ENCODE results near the gene ZNF474. TPM values are rescaled to one million over a fixed set of nuclear protein-coding genes. Genes with fewer than 3 reads are reported as not detected.

The ZNF474 gene
- total and polyA plus RNA-seq, 8 donors, result 0.53 to 4.0 (median 2.2) TPM; not detected in 1

DNA sequence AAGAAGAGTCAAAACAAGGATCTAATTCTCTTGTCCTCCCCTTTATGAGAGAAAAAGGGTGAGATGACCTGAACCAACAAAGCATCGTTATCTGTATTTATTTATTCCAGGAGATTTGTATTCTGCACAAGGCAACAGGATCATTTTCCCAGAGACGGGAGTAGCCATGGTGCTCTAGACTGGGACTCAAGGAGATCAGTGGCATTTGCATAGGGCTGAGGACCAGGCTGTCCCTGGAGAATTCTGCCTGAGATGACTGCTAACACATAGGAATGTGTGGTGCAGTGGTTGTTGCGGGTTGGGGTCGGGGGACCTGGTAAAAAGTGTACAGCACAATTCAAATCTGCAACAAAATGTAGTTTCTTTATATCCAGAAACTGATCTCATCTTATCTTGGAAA is 22.3 kb upstream of the ZNF474 start:
- ATAC-seq, result no peak
- Histone ChIP-seq H3K27ac (no peak overlapping the region), H3K4me1 (no peaks in the 10 kb centered on the region), H3K4me3 (no peak overlapping the region), H3K36me3 (no peaks in the 10 kb centered on the region), H3K9me3 (no peaks in the 10 kb centered on the region), H3K27me3 (no peaks in the 10 kb centered on the region)
- DNase-seq, result no peak
- TF ChIP-seq, protein P1, sequence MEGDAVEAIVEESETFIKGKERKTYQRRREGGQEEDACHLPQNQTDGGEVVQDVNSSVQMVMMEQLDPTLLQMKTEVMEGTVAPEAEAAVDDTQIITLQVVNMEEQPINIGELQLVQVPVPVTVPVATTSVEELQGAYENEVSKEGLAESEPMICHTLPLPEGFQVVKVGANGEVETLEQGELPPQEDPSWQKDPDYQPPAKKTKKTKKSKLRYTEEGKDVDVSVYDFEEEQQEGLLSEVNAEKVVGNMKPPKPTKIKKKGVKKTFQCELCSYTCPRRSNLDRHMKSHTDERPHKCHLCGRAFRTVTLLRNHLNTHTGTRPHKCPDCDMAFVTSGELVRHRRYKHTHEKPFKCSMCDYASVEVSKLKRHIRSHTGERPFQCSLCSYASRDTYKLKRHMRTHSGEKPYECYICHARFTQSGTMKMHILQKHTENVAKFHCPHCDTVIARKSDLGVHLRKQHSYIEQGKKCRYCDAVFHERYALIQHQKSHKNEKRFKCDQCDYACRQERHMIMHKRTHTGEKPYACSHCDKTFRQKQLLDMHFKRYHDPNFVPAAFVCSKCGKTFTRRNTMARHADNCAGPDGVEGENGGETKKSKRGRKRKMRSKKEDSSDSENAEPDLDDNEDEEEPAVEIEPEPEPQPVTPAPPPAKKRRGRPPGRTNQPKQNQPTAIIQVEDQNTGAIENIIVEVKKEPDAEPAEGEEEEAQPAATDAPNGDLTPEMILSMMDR (IDR thresholded peaks at IDR 0.05), result no peak
- intact Hi-C loops (cut with DNase I), result no loop called here

DNA sequence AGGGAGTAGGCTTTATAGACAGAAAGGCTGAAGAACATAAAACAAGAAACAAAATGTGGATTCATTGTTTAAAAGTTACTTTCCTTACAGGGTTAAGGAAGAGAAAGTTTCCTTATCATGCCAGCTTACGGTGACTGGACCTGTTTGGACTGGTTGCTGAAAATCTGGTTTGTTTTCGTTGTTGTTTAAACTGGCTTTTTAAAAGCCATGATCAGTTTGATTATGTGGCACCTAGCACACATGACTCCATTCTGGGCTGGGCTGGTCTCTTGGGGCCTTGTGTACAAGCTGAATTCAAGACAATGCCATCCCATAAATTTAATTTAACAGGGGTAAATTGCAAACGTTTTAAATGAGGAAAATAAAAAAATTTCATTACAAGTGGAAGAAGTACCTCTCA is 18.4 kb upstream of the ZNF474 start:
- Histone ChIP-seq H3K9me3 (no peaks in the 10 kb centered on the region), H3K27me3 (no peaks in the 10 kb centered on the region), H3K4me3 (no peak overlapping the region), H3K27ac (no peak overlapping the region), H3K36me3 (no peaks in the 10 kb centered on the region), H3K4me1 (no peaks in the 10 kb centered on the region)
- ATAC-seq (no peak), DNase-seq (no peak)
- intact Hi-C loops (cut with DNase I), result no loop called here
- TF ChIP-seq, protein P1 (IDR thresholded peaks at IDR 0.05), result no peak

DNA sequence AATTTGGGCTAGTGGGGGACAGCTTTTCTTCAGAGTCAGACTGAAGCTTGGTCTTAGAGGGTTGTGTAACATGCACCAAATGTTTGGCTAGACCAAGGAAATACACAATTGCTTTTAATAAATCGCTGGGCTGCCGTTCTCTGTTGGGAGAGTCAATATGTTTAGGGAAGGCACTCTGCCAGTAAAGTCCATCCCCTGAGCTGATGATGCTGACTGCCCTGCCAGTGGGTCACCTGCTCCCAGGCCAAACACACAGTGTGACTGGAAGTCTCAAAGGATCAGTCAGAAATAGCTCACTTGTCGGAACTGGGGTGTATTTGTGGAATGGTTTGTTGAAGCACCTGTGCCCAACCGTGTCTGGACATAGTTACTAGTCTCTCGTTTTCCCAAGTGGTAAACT is 17.9 kb upstream of the ZNF474 start:
- no peaks in the 10 kb centered on the region for H3K36me3 ChIP-seq
- intact Hi-C loops (cut with DNase I), result no loop called here
- H3K4me1 ChIP-seq, result no peaks in the 10 kb centered on the region
- DNase-seq (no peak), ATAC-seq (no peak)
- TF ChIP-seq, protein P1 (IDR thresholded peaks at IDR 0.05), result no peak
- no peaks in the 10 kb centered on the region for H3K9me3 ChIP-seq
- H3K27ac ChIP-seq, result no peak overlapping the region
- H3K4me3 ChIP-seq, result no peak overlapping the region
- H3K27me3 ChIP-seq, result no peaks in the 10 kb centered on the region

DNA sequence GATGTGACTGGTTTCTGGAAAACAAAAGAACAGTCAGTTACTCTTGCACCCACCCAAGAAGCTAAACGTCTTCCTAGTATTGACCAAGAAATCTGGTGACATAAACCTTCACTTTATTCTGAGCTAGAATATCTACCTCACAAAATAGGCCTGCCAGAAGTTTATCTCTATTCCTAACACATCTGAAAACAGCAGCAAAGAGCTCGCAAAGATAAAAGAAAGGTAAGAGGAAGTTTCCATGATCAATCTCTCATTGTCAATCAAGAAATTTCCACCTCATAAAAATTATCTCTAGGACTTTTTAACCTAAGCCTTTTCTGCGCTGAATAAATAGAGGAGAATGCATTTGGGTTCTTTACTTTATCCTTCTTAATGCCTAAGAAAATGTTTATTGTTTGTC is 17.3 kb upstream of the ZNF474 start:
- no peaks in the 10 kb centered on the region for H3K27me3 ChIP-seq
- ATAC-seq (no peak), DNase-seq (no peak)
- no peak overlapping the region for H3K27ac ChIP-seq
- TF ChIP-seq, protein P1 (IDR thresholded peaks at IDR 0.05), result no peak
- intact Hi-C loops (cut with DNase I), result no loop called here
- no peaks in the 10 kb centered on the region for H3K9me3 ChIP-seq
- no peak overlapping the region for H3K4me3 ChIP-seq
- H3K4me1 ChIP-seq, result no peaks in the 10 kb centered on the region
- no peaks in the 10 kb centered on the region for H3K36me3 ChIP-seq

DNA sequence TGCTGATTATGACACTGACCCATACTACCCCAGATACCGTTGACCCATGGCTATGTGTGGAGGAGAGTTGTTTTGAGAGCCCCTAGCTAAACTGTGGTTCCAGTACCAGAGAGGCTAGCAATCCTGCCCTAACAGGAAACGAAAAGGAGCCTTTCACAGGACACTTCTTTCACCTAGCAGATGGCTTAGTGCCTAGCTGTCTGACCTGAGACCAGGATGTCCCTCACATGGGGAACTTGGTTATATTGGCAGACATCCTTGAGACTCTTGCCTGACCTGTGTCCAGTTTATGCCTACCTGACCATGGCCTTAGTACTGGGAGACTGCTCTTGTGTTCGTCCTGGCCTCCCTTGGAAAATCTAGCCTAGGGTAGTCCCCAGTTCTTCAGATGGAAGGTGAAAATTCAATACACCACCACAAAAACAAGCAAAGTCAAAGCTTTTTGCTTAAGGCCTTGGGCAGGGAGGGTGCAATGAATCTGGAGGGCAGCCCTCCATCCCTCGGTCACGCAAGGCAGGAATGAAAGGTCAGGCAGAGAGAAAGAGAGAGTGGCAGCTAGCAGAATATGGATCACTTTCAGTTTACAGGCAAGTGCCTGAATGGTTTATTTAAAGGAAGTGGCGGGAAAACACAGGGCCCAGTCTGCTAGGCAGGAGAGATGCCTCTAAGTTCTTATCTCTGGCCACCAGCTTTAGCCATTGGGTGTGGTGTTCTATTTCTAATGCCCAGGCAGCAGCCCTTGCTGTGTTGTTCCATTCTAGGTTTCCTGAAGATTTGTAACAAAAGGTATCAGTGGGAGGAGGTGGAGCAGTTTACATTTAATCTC is 16.4 kb upstream of the ZNF474 start:
- TF ChIP-seq, protein P1 (IDR thresholded peaks at IDR 0.05), result no peak
- no peaks in the 10 kb centered on the region for H3K27me3 ChIP-seq
- H3K36me3 ChIP-seq, result no peaks in the 10 kb centered on the region
- no peak for ATAC-seq
- DNase-seq, result no peak
- H3K9me3 ChIP-seq, result no peaks in the 10 kb centered on the region
- H3K4me3 ChIP-seq, result no peak overlapping the region
- intact Hi-C loops (cut with DNase I), result no loop called here
- no peaks in the 10 kb centered on the region for H3K4me1 ChIP-seq
- H3K27ac ChIP-seq, result no peak overlapping the region
